Endothelial cell of umbilical vein (primary cell): ENCODE results near the gene PDGFB.

Experiments
- CTCF ChIP-seq, 2 donors: IDR thresholded peaks; 1 replicate in 1 of 2; 2 replicates in 1 of 2; pipeline ENCODE4 v1.5.1; 2011; ENCODE audit warnings: low read length in 2 of 2, mild to moderate bottlenecking in 2 of 2, moderate library complexity in 2 of 2, control low read depth in 1 of 2, inconsistent platforms in 1 of 2, low read depth in 1 of 2; ENCODE audit not compliant: insufficient read depth in 1 of 2; ENCODE audit errors: extremely low read depth in 1 of 2
- EZH2 ChIP-seq: IDR thresholded peaks from 2 replicates; pipeline ENCODE4 v1.6.1; 2012; ENCODE audit warnings: borderline replicate concordance, low read depth, mild to moderate bottlenecking, moderate library complexity, low read length, inconsistent platforms; ENCODE audit not compliant: severe bottlenecking
- FOS ChIP-seq: IDR thresholded peaks from 2 replicates; pipeline ENCODE4 v1.6.1; 2011; ENCODE audit warnings: mild to moderate bottlenecking, low read length, moderate library complexity, borderline replicate concordance; ENCODE audit not compliant: insufficient read depth
- GATA2 ChIP-seq: IDR thresholded peaks from 2 replicates; pipeline ENCODE4 v1.7.0; 2011; ENCODE audit warnings: low read depth, mild to moderate bottlenecking, moderate library complexity, mixed read lengths, low read length; ENCODE audit not compliant: insufficient read length, insufficient read depth
- JUN ChIP-seq: IDR thresholded peaks from 2 replicates; pipeline ENCODE4 v1.6.1; 2011; ENCODE audit warnings: borderline replicate concordance, low read depth; ENCODE audit not compliant: insufficient read length, insufficient read depth
- MAX ChIP-seq: IDR thresholded peaks from 2 replicates; pipeline ENCODE4 v1.6.1; 2011; ENCODE audit not compliant: insufficient read depth, insufficient read length
- MYC ChIP-seq: IDR thresholded peaks from one replicate; pipeline ENCODE4 v1.6.1; 2011; ENCODE audit warnings: mild to moderate bottlenecking, low read depth, low read length
- POLR2A ChIP-seq: IDR thresholded peaks from 2 replicates; pipeline ENCODE4 v1.6.1; 2012; ENCODE audit warnings: low read depth, mild to moderate bottlenecking, control low read depth, low read length
- POLR2AphosphoS5 ChIP-seq: IDR thresholded peaks from 2 replicates; pipeline ENCODE4 v1.6.1; 2012; ENCODE audit warnings: low read depth, mild to moderate bottlenecking, control low read depth, low read length, moderate library complexity; ENCODE audit not compliant: insufficient read depth

- no peak for TF ChIP-seq EZH2
- no peak for TF ChIP-seq MAX
- TF ChIP-seq POLR2A: no peak
- TF ChIP-seq CTCF (IDR thresholded peaks at IDR 0.05; ENCODE audit: extremely low read depth in 1 of 2, insufficient read depth in 1 of 2, low read depth in 1 of 2, low read length in 2 of 2): peak in 1 of 2 donors; percentile 21
- no peak for TF ChIP-seq JUN
- peak; percentile 51 for TF ChIP-seq POLR2AphosphoS5
- no peak for TF ChIP-seq MYC
- TF ChIP-seq GATA2: no peak
- TF ChIP-seq FOS: no peak
Measured at GRCh38 chr22:39244136-39244495, 666 bp downstream of the PDGFB start.
